Right atrium auricular region (tissue), 2 donors: ENCODE results near the gene SEC31B. TPM values are rescaled to one million over a fixed set of nuclear protein-coding genes. Genes with fewer than 3 reads are reported as not detected.

Experiments
- DNase-seq: peaks from one replicate; pipeline ENCODE4 v3.0.0-alpha.2; 2019; ENCODE audit warnings: low spot score
- H3K27ac ChIP-seq, 2 donors: fragments of 200-600 bp; sonication (generic); 1 replicate in 1 of 2; 2 replicates in 1 of 2; pipeline ENCODE4 v1.5.1; 2016 to 2019
- H3K27me3 ChIP-seq, 2 donors: fragments of 200-600 bp; sonication (generic); one replicate each; pipeline versions ENCODE4 v1.5.1 to v1.6.0; 2017 to 2019
- H3K36me3 ChIP-seq: fragments of 200-600 bp; sonication (generic); one replicate; pipeline ENCODE4 v1.5.1; 2016
- H3K4me1 ChIP-seq, 2 donors: fragments of 200-600 bp; sonication (generic); one replicate each; pipeline versions ENCODE4 v1.5.1 to v1.6.0; 2017 to 2019
- H3K4me3 ChIP-seq, 2 donors: fragments of 200-600 bp; sonication (generic); 1 replicate in 1 of 2; 2 replicates in 1 of 2; pipeline ENCODE4 v1.5.1; 2017 to 2019; ENCODE audit warnings: mild to moderate bottlenecking in 1 of 2, moderate library complexity in 1 of 2
- H3K9me3 ChIP-seq, 2 donors: fragments of 200-600 bp; sonication (generic); one replicate each; pipeline ENCODE4 v1.5.1; 2019
- total RNA-seq, 2 donors: library from RNA; depleted of rRNA; stranded (reverse); fragments of >200 nt; gene quantifications; one replicate each; pipeline ENCODE4 v1.1.0, GENCODE V29; 2016
- TF ChIP-seq, protein P1 (sequence below), 2 donors: fragments of 200-600 bp; sonication (generic); IDR thresholded peaks; one replicate each; pipeline ENCODE4 v1.5.1; 2019; ENCODE audit warnings: antibody characterized with exemption in 2 of 2

Gene SEC31B
- total RNA-seq, 2 donors from 2014 or later = 2.0 to 4.5 TPM

DNA sequence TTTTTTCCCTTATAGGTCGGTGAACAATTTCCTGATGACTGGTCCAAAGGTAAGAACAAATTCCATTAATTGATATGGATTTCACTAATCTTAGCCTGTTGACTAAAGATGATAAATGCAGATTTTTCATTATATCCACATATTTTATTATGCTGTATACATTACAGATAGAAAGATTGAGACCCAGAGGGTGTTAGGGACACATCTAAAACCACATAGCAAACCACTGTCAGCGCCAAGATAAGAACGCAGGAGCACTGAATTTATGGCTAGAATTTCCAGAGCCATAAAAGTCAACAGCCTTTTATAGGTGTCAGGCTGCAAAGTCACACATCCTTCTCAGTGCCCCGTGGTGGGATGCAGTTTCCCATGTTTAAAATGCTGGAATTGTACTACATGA lies 40.6 kb downstream of the SEC31B start:
- Histone ChIP-seq H3K36me3 (no peaks in the 10 kb centered on the region), H3K4me3 (no peak overlapping the region)
- TF ChIP-seq, protein P1, sequence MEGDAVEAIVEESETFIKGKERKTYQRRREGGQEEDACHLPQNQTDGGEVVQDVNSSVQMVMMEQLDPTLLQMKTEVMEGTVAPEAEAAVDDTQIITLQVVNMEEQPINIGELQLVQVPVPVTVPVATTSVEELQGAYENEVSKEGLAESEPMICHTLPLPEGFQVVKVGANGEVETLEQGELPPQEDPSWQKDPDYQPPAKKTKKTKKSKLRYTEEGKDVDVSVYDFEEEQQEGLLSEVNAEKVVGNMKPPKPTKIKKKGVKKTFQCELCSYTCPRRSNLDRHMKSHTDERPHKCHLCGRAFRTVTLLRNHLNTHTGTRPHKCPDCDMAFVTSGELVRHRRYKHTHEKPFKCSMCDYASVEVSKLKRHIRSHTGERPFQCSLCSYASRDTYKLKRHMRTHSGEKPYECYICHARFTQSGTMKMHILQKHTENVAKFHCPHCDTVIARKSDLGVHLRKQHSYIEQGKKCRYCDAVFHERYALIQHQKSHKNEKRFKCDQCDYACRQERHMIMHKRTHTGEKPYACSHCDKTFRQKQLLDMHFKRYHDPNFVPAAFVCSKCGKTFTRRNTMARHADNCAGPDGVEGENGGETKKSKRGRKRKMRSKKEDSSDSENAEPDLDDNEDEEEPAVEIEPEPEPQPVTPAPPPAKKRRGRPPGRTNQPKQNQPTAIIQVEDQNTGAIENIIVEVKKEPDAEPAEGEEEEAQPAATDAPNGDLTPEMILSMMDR (IDR thresholded peaks at IDR 0.05) = no peak

DNA sequence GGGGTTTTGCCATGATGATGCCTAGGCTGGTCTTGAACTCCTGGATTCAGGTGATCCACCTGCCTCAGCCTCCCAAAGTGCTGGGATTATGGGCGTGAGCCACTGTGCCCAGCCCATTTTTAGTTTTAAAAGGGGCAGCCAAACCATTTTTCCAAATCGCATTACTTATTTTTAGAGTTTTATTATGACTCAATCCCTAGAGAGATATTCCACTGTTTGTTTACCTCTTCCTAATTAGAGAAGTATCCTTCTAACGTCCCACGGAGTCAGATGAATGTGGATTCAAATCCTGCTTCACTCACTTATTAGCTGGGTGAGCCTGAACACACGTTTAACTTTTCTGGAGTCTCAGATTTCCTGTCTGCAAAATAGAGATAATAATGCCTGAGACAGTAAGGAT lies 41.7 kb downstream of the SEC31B start:
- no peak for DNase-seq
- H3K4me1 ChIP-seq = peaks cover 0 to 13% of the 10 kb centered on the region in 2 donors
- no peaks in the 10 kb centered on the region for H3K27me3 ChIP-seq
- TF ChIP-seq, protein P1 (IDR thresholded peaks at IDR 0.05) = no peak
- no peaks in the 10 kb centered on the region for H3K36me3 ChIP-seq
- H3K9me3 ChIP-seq = no peaks in the 10 kb centered on the region
- H3K4me3 ChIP-seq = no peak overlapping the region
- no peak overlapping the region for H3K27ac ChIP-seq

More for the DNA sequence above, 40.6 kb downstream of the SEC31B start:
- H3K9me3 ChIP-seq = no peaks in the 10 kb centered on the region
- DNase-seq = no peak
- H3K4me1 ChIP-seq = peaks cover 0 to 13% of the 10 kb centered on the region in 2 donors
- H3K27ac ChIP-seq = no peak overlapping the region
- no peaks in the 10 kb centered on the region for H3K27me3 ChIP-seq

DNA sequence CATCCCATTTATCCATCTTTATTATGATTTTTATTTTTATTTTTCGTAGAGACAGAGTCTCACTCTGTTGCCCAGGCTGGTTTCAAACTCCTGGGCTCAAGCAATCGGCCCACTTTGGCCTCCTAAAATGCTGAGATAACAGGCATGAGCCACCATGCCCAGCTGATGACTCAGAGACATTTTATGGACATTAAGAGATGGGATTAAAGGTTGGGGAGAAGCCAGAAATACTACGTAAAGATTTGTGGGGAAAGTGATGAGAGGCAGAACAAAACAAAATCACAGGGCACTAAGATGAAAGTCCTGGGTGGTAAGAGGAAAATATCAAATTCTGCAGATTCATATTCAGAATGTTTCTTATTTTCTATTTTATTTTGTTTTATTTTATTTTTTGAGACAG lies 49.3 kb downstream of the SEC31B start:
- H3K27me3 ChIP-seq = no peaks in the 10 kb centered on the region
- TF ChIP-seq, protein P1 (IDR thresholded peaks at IDR 0.05) = no peak
- no peaks in the 10 kb centered on the region for H3K9me3 ChIP-seq
- no peak for DNase-seq
- no peaks in the 10 kb centered on the region for H3K36me3 ChIP-seq
- H3K4me1 ChIP-seq = no peaks in the 10 kb centered on the region
- H3K27ac ChIP-seq = no peak overlapping the region
- H3K4me3 ChIP-seq = no peak overlapping the region

DNA sequence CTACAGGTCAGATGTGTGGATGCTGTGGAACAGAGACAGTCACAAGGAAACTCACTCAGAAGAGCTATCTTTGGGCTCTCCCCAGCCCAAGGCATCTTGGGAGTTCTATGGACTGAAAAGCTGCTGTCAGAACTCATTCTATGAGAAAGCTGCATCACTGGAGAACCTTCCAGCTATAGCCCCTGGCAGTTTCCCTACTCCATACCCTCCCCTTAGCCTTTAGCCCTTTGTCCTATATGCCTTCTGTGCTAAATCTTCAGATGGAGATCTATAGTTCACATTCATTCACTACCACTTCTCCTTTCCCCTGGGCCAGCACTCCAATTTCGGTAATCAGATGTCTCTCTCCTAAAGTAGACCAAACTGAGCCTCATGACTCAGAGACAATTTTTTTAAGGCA lies 49.9 kb downstream of the SEC31B start:
- DNase-seq = no peak
- TF ChIP-seq, protein P1 (IDR thresholded peaks at IDR 0.05) = no peak
- H3K27ac ChIP-seq = no peak overlapping the region
- no peaks in the 10 kb centered on the region for H3K27me3 ChIP-seq
- H3K9me3 ChIP-seq = no peaks in the 10 kb centered on the region
- H3K4me1 ChIP-seq = no peaks in the 10 kb centered on the region
- no peaks in the 10 kb centered on the region for H3K36me3 ChIP-seq
- H3K4me3 ChIP-seq = no peak overlapping the region

DNA sequence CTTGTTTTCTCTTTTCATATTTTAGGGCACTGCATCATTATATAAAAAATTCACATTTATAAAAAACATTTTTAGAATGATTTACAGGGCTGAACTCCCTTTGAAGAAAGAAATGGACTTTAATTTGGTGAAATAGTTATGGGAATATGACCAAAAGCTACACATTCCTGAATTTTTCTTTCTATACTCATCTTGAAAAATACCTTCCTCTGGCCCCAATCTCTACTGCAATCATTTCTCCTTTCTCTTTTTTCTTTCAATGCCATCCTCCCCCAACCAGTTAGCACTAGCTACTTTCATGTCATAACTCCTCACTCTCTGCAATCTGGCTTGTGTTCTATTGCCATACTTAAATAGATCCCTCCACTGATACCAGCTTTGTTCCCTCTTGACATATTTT lies 50.7 kb downstream of the SEC31B start:
- no peaks in the 10 kb centered on the region for H3K36me3 ChIP-seq
- TF ChIP-seq, protein P1 (IDR thresholded peaks at IDR 0.05) = no peak
- no peak overlapping the region for H3K4me3 ChIP-seq
- H3K4me1 ChIP-seq = no peaks in the 10 kb centered on the region
- DNase-seq = no peak
- H3K9me3 ChIP-seq = no peaks in the 10 kb centered on the region
- H3K27me3 ChIP-seq = no peaks in the 10 kb centered on the region
- no peak overlapping the region for H3K27ac ChIP-seq

DNA sequence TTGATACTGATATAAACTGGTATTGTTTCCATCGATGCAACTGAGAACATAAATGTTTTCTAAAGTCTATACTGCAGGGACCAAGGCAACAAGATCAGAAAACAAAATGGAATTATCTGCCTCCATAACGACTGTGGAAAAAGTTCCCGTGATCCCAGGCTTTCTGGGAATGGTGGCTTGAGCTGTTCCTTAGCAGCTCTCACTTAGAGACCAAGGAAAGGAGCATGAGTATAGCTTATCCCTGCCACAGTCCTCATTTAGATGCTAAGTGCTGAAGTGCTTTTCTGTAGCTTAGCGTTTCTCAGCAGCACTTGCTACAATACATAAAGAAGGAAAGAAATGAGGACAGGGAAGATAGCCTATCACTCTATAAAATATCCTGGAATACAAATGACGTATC lies 51.3 kb downstream of the SEC31B start:
- H3K27me3 ChIP-seq = no peaks in the 10 kb centered on the region
- no peaks in the 10 kb centered on the region for H3K4me1 ChIP-seq

More for the DNA sequence above, 51.3 kb downstream of the SEC31B start:
- Histone ChIP-seq H3K27ac (no peak overlapping the region), H3K9me3 (no peaks in the 10 kb centered on the region), H3K4me3 (no peak overlapping the region), H3K36me3 (no peaks in the 10 kb centered on the region)
- TF ChIP-seq, protein P1 (IDR thresholded peaks at IDR 0.05) = no peak
- no peak for DNase-seq
